NOMO-1 treated with DMSO at 0.1 percent for 48 hours (cell line): ENCODE data around the gene POU2F3.

Experiments
- DNase-seq: peaks from one replicate; lab custom pipeline; 2025; ENCODE audit not compliant: unreplicated experiment; lab: John Stamatoyannopoulos, UW

The POU2F3 gene

DNA sequence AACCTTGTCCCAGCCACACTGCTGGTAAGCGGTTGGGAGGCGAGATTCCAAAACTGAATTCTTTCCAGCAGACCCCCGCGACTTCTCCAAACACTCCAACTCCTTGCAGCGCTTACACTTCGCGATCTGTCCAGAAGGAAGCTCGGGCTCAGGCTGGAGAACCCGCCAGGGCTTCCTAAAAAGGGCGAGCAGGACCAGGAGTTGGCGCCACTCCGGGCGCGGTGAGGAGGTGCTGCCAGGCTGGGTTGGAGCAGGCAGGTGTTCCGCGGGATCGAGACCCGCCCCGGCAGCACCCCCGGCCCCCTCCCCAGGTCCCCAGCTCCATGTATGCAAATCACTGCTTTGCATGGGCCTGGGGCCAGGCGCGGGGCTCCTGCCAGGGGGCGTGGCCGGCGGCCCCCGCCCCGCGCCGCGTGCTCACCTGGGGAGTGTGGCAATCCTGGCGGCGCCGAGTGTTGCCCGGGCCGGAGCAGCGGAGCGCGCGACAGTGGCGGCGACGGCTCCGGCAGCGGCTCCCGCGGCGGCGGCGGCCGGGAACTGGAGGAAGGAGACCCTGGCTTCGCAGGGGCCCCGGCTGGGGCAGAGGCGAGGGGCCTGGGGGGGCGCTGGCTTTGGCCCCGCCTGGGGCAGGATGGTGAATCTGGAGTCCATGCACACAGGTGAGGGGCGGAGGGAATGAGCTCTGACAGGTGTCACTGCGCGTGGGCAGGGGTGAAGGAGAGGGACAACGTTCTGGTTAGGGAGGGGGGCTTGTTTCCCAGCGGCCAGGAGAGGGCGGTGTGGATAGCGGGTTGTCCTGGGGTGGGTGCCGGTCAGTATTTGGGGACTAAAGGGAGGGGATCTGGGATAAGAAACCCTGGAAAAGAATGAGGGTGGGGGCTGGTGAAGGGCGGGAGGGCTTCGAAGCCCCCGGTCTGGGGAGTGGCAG lies at the start of gene POU2F3:
Gene POU2F3 (plus strand): TSS at position 428 of the 928 bp plus-strand sequence. CDS start 204 bp downstream, at position 632.
- DNase-seq, result no peak

DNA sequence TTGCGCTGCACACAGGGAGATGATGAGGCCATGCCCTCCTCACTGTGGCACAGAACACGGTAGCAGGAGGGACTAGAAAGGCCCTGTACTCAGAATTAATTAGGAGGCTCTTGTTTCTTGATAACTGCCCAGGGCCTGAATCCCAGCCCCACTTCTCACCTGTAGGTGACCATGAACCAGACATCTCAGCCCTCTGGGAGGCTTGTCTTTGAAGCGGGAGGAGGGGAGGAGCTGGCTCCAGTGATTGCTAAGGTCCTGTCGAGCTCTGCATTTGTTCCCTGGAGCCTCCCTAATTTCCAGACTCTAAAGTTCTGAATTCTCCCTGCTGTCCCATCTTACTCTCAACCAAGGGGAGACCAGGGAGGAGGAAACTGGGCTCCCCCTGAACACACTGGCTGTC lies 48.9 kb upstream of the POU2F3 start:
- no peak for DNase-seq

DNA sequence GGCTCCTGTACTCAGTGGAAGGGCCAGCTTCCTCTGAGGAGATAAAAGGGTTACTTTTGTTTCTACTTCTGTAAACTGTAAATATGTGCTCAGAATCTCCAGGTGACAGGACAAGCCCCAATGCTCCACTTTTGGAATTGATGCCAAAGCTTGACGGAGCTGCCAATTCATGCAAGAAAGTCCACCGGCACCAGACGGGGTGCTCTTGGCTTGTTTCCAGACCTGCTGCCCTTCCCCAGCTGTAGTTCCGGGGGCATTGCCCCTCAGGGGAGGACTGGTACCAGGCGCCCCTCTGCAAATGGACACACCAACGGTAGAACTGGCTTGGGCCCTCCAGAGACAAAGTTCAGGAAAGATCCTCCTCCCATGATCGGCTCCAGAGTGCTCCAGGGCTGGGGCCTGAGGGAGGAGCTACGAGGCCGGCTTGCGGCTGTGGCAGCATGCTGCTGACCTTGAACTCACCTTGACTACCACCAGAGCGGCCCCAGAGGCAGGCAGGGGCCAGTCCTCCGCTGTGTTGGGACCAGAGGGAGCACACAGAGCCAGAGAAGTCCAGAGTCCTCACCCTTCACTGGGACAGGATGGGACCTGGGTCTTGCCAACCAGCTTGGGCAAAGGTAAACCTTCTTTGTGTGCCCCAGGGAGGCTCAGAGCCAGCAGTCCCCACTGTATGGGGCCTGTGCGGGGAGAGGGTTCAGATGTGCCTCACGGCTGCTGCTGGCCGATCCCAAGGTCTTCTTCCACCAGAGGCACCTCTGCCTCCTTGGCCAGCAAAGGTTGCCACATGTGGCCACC lies 46.9 kb upstream of the POU2F3 start:
- DNase-seq, result no peak

DNA sequence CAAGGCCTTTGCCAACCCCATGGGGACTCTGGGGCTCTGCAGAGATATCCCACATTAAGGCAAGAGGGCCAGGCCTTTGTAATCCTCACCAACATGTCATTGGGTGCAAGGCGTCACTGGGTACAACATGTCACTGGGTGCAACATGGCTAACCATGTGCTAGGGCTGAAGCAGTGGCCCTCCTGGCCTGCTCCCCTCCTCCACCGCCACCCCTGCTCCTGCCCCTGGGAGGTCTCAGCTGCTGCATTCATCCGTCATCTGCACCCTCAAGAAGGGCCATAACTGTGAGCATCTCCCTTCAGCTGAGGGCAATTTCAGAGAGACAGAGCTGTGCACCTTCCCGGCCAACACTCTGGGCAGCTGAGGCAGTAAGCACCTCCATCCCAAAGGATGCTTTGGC lies 45.8 kb upstream of the POU2F3 start:
- no peak for DNase-seq

DNA sequence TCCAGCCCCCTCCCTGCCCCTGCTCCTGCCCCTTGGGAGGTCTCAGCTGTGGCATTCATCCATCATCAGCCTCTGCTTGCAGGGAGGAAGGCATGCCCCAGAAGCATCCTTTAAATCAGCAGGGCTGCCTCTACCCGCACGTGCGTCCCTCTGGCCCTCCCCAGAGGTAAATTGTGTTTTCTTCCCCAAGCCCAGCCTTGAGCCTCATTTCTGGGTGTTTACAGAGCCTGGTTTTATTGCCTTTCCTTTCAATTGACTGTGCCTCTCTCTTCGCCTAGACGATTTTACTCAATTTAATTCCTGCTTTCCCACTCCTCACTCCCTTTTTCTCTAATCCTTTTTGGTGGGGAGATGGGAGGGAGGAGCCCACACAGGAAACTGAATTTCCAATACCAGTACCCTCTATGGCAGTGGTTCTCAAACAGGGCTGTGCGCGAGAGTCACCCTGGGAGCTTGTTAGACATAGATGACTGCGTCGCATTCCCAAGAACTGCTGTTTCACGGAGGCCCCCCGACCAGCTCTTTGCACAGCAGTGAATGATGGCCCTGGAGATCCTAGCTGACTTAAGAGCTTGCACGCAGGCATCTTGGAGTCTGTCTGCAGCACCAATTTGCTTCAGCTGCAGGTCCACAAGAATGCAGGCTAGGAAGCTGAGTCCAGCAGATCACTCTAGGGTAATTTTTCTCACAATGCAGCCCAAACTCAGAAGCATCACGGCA lies 44.2 kb upstream of the POU2F3 start:
- no peak for DNase-seq

DNA sequence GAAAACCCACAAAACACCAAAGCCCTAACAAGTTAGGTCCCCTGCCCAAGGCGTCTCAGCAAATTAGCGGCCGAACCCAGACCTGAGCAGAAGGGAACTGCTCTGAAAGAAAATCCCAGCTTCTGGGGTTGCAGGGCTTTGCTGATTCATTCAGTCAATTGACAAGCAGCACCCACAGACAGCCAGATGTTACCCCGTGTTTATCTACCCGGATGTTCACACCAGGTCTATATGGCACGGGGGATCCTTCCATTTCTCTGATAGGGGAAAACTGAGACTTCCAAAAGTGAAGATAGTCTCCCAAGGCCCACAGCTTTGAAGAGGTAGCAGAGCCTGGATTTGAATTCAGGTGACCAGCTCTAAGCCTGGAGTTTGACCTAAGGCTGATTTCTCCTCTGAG lies 43.1 kb upstream of the POU2F3 start:
- no peak for DNase-seq

DNA sequence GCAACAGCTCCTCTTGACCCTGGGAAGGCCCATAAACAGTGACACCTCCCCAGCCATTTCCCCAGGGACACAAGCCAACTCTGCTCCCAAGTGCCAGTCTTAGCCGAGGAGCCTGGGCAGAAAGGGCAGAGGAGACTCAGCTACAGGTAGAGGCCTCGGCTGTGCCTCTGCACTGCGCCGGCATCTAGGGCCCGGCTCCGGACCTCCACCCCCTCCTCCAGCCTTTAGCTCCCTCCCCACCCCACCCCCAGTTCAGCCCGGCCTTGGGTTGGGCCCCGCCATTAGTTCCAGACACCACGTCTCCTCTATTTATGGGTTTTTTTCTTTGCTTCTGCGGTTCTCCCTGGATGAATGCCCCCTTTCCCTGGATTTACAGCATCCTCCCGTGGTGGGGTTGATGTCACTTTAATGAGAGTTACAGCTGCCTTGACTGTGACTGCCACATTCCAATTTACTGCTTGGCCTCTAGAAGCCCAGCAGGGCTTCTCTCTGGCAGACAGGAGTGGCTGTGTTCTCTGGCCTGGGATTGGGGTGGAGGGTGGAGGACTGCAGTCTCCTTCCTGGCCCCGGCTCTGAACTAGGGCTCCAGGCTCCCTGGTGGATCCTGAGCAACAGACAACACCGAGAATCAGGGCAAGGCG lies 42.6 kb upstream of the POU2F3 start:
- no peak for DNase-seq

DNA sequence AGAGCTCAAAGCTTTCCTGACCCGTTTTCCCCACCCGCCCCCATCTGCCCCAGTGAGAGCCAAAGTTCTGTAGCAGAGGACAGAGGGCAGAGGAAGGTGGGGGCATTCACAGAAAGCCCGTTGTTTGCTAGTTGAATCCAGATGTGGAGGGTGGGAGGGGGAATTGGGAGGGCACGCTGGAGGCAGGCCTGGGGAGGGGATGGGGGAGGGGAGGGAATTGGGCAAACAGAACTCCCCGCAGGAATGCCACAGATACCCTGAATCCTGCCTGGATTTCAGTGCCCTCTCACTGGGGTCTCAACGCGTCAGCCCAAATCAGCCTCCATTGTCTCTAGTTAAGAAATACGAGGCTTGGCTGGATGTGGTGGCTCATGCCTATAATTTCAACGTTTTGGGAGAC lies 42.0 kb upstream of the POU2F3 start:
- DNase-seq, result no peak

DNA sequence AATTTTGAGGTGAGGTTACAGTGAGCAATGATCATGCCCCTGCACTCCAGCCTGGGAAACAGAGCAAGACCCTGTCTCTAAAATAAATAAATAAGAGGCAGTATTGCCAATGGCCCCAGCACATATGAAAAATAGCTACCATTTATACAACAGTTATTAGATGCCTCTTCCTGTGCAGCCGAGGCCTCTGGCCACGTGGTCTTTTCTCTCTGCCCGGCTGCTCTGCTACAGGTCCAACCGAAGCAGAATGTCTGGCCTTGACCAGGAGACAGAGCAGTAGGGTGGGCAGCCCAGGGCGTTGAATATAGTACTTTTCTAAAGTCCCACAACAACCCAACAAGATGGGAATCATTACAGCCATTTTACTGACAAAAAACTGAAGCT lies 41.5 kb upstream of the POU2F3 start:
- no peak for DNase-seq

DNA sequence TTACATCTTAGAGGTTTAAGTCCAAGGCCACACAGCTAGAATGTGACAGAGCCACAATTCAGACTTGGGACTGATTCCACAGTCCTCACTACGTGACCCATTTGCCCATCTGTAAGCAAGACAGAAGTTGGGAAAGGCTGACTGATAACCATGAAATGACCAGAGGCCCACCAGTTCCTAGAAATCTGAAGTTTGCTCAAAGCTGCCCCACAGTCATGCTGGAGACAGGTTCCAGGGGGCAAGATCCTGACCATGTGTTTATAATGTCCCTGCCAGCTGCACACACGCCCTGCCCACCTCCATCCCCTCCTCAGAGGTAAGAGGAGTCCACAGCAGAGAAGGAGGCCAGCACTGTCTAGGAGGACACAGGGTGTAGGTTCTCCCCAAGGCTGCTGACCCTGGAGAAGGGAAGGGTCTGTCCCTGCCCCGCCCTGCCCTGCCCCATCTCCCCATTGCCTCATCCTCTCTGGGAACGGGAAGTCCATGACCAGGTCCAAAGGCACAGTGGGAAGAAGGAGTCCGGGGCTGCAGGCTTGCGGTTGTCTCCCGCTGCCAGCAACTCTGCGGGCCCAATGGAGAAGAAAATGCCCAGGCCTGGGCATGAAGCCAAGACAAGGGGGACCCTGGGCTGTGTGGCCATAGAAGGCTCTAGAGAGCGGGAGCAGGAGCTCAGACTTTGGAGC lies 41.0 kb upstream of the POU2F3 start:
- DNase-seq, result no peak

DNA sequence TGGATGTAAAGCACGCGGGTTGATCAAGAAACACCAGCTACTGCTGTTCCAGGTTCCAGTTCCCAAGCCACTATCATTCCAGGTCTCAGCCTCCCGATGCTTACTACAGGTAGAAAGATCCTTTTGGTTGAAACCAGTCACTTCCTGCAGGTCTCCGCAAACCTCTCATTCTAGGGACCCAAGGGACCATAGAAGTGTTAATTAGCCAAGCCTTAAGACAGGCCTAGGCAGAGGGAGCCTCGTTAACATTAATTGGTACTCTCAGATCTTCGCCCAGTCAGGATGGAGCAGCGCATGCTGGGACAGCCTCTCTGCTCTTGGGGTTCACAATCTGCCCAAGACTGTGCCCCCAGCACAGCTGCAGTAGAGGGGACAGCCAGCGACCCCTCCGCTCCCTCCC lies 40.3 kb upstream of the POU2F3 start:
- no peak for DNase-seq

DNA sequence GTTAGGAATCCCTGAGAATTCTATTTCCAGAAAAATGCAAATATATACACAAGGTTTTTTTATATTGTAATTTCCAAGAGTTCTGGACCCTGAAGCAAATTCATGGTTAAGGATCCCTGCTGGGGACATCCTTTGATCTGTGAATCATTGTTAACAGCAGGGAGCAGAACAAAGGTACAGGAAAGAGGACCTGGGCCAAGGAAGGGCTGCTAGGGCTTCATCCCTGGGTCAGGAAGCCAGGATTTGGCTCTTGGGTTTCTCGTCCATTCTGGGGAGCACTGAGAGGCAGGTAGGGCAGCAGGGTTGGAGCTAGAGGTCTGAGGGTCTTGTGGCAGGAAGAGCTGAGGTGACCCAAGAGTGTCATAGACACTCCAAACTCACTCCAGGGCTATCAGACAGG lies 39.3 kb upstream of the POU2F3 start:
- DNase-seq, result no peak

DNA sequence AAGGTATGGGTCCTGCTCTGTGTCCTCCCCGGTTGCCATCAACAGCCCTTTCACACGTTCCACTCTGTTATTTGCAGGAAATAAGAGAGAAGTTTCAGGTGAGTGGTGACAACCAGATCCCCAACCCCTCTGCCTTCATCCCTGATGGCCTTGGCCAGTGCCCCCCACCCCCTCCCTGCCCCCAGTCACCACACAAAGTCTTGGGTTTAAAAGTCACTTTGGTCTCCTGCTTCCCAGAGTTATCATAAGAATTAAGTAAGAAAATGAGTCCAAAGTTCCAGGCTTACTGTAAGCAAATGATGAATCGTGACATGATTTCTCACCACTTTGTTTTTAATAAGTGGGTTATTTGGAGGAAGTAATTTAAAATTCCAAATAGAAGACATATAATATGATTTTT lies 38.3 kb upstream of the POU2F3 start:
- DNase-seq, result no peak

DNA sequence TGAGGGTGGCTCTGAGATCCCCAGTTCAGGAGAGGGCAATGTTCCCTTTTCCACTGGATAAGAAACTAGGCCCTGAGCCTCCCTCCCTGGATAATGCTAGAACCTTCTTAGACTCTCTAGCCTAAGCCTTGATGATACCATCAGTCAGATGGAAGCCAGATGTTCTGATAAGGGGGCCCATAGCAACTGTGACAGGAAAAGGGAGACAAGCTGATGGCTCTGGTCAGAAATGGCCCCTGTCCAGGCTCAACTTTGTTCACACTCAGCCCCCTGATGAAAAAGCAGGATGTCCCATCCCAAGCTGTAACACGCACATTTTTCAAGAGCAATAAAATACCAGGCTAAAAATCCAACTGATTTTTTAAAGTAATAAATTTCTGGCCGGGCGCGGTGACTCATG lies 36.3 kb upstream of the POU2F3 start:
- no peak for DNase-seq

DNA sequence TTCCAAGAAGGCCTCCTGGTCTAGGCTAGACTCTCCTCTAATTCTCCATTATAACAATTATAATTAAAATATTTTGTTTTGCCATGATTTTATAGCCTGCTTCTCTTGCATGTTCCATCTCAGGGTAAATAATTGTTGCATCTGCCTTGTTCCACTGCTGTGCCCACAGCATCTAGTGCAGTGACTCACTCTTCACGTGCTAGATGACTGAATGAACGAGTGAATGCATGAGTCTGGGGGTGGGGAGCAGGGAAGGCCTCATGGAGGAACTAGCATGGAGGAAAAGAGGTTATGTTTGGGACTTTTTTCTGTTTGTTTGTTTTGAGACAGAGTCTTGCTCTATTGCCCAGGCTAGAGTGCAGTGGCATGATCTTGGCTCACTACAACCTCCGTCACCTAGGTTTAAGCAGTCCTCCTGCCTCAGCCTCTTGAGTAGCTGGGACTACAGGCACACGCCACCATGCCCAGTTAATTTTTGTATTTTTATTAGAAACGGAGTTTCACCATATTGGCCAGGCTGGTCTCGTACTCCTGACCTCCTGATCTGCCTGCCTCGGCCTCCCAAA lies 34.3 kb upstream of the POU2F3 start:
- DNase-seq, result no peak

DNA sequence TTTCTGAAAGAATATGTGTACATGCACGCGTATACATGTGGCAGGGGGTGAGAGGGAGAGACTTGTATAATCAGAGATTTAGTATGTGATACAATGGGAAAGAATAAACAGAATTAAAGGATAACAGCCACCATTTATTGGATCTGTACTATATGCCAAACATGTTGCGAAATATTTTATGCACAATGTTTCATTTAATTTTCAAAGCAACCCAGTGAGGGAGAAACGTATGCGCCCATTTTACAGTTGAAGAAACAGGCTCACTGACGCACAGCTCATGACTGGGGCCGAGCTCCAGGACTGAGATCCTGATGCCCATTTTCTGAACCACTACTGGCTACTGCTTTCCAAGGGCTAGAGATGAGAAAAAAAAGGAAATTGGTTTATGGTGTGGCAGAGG lies 32.4 kb upstream of the POU2F3 start:
- DNase-seq, result no peak

DNA sequence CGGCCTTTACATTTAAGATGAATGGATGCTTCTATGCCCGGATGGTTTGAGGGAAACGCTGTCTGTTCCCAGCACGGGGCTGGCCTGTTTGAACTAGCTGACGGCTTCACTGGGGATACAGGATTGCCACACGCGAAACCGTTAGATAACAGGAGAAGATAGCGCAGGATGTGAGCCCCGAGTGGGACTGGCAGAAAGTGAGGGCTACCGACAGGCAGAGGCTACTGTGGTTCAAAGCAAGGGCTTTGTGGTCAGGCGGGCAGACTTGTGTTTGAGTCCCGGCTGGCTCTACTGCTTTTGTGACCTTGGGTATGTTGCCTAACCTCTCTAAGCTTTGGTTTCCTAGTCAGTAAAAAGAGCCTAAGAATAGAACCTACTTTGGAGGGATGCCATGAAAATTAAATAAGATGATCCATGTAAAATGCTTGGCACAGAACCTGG lies 31.9 kb upstream of the POU2F3 start:
- peak; percentile 43 for DNase-seq

DNA sequence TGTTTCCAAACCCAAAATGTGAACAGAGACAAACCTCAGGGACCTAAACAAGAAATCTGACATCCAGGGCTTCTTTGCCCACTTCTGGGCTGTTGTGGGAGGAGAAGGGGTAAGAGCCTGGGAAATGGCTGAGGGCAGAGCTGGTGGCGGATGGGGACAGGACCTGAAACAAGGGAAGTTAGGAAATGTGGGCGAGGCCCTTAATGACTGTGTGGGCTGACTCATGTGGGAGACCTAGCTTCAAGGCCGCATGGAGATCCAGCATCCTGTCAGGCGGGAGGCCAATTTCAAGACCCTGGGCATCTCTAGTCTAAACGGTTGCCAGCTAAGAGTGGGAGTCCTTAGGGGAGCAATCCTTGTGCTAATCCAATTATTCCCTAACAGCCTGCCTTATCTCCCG lies 31.2 kb upstream of the POU2F3 start:
- DNase-seq, result peak; percentile 84

DNA sequence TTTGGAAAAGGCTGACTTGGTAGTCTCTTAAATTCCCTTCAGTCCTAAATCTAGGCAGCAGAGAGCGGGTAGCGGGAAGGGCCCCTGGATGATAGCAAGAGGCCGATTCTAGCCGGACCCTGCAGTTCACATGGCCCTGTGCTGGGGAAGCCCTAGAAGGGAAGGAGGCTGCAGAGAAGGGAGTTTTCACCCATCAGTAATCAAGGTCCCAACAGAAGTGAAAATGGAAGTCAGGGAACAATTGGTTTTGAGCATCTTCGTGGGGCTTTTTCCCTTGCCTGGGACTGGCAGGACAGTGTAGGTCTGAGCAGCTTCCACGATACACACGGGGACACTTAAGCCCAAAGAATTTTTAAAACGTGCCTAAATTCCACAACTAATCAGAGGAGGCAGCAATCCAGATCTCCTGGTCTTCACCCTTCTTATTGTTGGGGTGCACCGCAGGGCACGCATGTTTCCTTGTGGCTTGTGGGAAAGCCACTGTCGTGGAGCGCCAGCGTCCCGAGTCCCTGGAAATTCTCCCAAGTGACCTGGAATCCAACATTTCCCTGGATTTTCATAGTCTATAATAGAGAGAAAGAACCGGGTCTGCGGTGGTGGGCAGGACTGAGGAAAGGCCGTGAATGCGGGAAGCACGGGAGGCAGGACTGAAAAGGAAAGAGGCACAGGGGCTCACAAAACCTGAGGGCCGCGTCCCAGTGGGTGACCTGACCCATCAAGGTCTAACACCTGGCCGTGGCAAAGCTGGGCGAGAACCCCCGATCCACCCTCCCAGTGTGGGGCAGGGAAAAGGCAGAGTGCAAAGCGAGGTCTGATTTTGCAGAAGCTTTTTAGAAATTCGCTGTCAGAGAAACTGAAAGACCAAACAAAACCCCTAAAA lies 30.0 kb upstream of the POU2F3 start:
- no peak for DNase-seq
